ENCODE measurements around the gene TEX50.
"Not testable (repeated sequence)": the region's sequence is repeated elsewhere in the genome, so short reads cannot be mapped to it uniquely, and the experiment has no call there.

The TEX50 gene

GRCh38 chr1:173635116-173635515, at the start of gene TEX50:
TEX50 (plus strand) TSS chr1:173635338; CDS start chr1:173635522, 184 bp downstream.
- ATAC-seq (replicated peaks): no peak
- Mint-ChIP-seq H3K27me3 (peaks cover 12 to 18% of the 10 kb centered on the region in 2 donors), H3K36me3 (no peaks in the 10 kb centered on the region), H3K9me3 (peaks cover 9 to 10% of the 10 kb centered on the region in 2 donors), H3K27ac (no peak within 1 kb of the TSS), H3K4me3 (no peak within 1 kb of the TSS), H3K4me1 (no peaks in the 10 kb centered on the region)
- DNase-seq: no peak

GRCh38 chr1:173590557-173590956, 44.6 kb upstream of the TEX50 start:
- no peaks in the 10 kb centered on the region for H3K4me1 Mint-ChIP-seq
- DNase-seq (no peak), ATAC-seq (replicated peaks) (no peak)
- H3K27ac Mint-ChIP-seq: no peak overlapping the region
- no peak overlapping the region for H3K4me3 Mint-ChIP-seq
- H3K9me3 Mint-ChIP-seq: no peaks in the 10 kb centered on the region
- H3K27me3 Mint-ChIP-seq: peaks cover 6% of the 10 kb centered on the region in 2 donors
- H3K36me3 Mint-ChIP-seq: no peaks in the 10 kb centered on the region

DNA sequence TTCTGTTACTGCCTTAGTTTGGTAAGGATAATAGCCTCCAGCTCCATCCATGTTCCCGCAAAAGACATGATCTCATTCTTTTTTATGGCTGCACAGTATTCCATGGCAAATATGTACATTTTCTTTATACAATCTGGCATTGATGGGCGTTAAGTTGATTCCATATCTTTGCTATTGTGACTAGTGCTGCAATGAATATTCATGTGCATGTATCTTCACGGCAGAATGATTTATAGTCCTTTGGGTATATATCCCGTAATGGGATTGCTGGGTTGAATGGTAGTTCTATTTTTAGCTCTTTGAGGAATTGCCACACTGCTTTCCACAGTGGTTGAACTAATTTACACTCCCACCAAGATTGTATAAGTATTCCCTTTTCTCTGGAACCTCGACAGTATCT, 44.0 kb upstream of the TEX50 start:
- H3K4me1 Mint-ChIP-seq; ATAC-seq (replicated peaks); H3K36me3 Mint-ChIP-seq; H3K4me3 Mint-ChIP-seq; H3K27me3 Mint-ChIP-seq; H3K9me3 Mint-ChIP-seq; H3K27ac Mint-ChIP-seq; DNase-seq: not testable (repeated sequence)

GRCh38 chr1:173596097-173596825, 38.9 kb upstream of the TEX50 start:
- Mint-ChIP-seq H3K4me3 (no peak overlapping the region), H3K4me1 (peaks cover 2 to 4% of the 10 kb centered on the region in 2 donors), H3K36me3 (no peaks in the 10 kb centered on the region), H3K9me3 (peaks cover 0 to 1% of the 10 kb centered on the region in 2 donors), H3K27me3 (peaks cover 6 to 11% of the 10 kb centered on the region in 2 donors), H3K27ac (no peak overlapping the region)
- DNase-seq (no peak), ATAC-seq (replicated peaks) (no peak)

GRCh38 chr1:173601588-173601987, 33.5 kb upstream of the TEX50 start:
- DNase-seq (no peak), ATAC-seq (replicated peaks) (peak; percentile 56 to 65)
- H3K9me3 Mint-ChIP-seq: no peaks in the 10 kb centered on the region
- no peak overlapping the region for H3K27ac Mint-ChIP-seq
- peaks cover 0 to 3% of the 10 kb centered on the region in 2 donors for H3K27me3 Mint-ChIP-seq
- H3K36me3 Mint-ChIP-seq: no peaks in the 10 kb centered on the region
- H3K4me1 Mint-ChIP-seq: peaks cover 9 to 15% of the 10 kb centered on the region in 2 donors
- no peak overlapping the region for H3K4me3 Mint-ChIP-seq

GRCh38 chr1:173603056-173603591, 32.0 kb upstream of the TEX50 start, which contains the start of gene SLC9C2:
SLC9C2 (minus strand) TSS chr1:173603072; CDS start chr1:173601776, 1,296 bp downstream.
- no peak for DNase-seq
- no peak for ATAC-seq (replicated peaks)
- no peaks in the 10 kb centered on the region for H3K9me3 Mint-ChIP-seq

GRCh38 chr1:173608503-173609216, 26.5 kb upstream of the TEX50 start:
- DNase-seq (no peak), ATAC-seq (replicated peaks) (no peak)
- H3K4me1 Mint-ChIP-seq: no peaks in the 10 kb centered on the region
- H3K9me3 Mint-ChIP-seq: peaks cover 5 to 6% of the 10 kb centered on the region in 2 donors
- no peak overlapping the region for H3K4me3 Mint-ChIP-seq
- H3K36me3 Mint-ChIP-seq: peaks cover 4% of the 10 kb centered on the region in 2 donors
- H3K27me3 Mint-ChIP-seq: peaks cover 3 to 7% of the 10 kb centered on the region in 2 donors
- H3K27ac Mint-ChIP-seq: no peak overlapping the region

More at GRCh38 chr1:173603056-173603591, 32.0 kb upstream of the TEX50 start, which contains the start of gene SLC9C2:
- no peaks in the 10 kb centered on the region for H3K36me3 Mint-ChIP-seq
- no peak within 1 kb of the TSS for H3K4me3 Mint-ChIP-seq
- peaks cover 3 to 7% of the 10 kb centered on the region in 2 donors for H3K27me3 Mint-ChIP-seq
- H3K4me1 Mint-ChIP-seq: peaks cover 9 to 15% of the 10 kb centered on the region in 2 donors
- H3K27ac Mint-ChIP-seq: no peak within 1 kb of the TSS

DNA sequence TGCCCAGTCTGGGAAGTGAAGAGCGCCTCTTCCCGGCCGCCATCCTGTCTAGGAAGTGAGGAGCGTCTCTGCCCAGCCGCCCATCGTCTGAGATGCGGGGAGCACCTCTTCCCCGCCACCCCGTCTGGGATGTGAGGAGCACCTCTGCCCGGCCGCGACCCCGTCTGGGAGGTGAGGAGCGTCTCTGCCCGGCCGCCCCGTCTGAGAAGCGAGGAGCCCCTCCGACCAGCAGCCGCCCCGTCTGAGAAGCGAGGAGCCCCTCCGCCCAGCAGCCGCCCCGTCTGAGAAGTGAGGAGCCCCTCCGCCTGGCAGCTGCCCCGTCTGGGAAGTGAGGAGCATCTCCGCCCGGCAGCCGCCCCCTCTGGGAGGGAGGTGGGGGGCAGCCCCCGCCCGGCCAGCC, 22.1 kb upstream of the TEX50 start:
- ATAC-seq (replicated peaks); H3K27me3 Mint-ChIP-seq; H3K4me1 Mint-ChIP-seq; H3K4me3 Mint-ChIP-seq; DNase-seq; H3K36me3 Mint-ChIP-seq; H3K27ac Mint-ChIP-seq: not testable (repeated sequence)
- H3K9me3 Mint-ChIP-seq: peaks cover 12 to 14% of the 10 kb centered on the region in 2 donors

- H3K4me3 Mint-ChIP-seq: no peak overlapping the region
- peaks cover 7 to 22% of the 10 kb centered on the region in 2 donors for H3K36me3 Mint-ChIP-seq
- peaks cover 34 to 44% of the 10 kb centered on the region in 2 donors for H3K9me3 Mint-ChIP-seq
- H3K27me3 Mint-ChIP-seq: peaks cover 25 to 35% of the 10 kb centered on the region in 2 donors
- DNase-seq (no peak), ATAC-seq (replicated peaks) (no peak)
- H3K4me1 Mint-ChIP-seq: no peaks in the 10 kb centered on the region
- no peak overlapping the region for H3K27ac Mint-ChIP-seq
These were observed 18.3 kb upstream of the TEX50 start for GRCh38 chr1:173616859-173617258.

GRCh38 chr1:173627269-173627668, 7.9 kb upstream of the TEX50 start:
- H3K4me1 Mint-ChIP-seq: no peaks in the 10 kb centered on the region
- no peak overlapping the region for H3K27ac Mint-ChIP-seq

DNA sequence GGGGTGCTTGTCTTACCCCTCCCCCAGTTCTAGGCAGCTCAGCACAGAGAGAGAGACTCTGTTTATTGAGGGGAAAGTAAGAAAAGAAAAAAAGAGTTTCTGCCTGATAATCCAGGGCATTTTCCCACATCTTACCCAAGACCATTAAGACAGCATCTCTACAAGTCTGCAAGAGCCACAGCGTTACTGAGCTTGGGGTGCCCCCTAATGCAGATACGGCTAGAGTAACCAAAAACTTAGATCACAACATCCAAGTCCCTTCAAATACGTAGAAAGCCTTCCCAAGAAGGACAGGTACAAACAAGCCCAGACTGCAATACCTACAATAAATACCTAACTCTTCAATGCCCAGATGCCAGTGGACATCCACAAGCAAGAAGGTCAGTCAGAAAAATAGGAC, 6.2 kb upstream of the TEX50 start:
- H3K36me3 Mint-ChIP-seq: no peaks in the 10 kb centered on the region
- no peak overlapping the region for H3K27ac Mint-ChIP-seq
- peaks cover 0 to 2% of the 10 kb centered on the region in 2 donors for H3K9me3 Mint-ChIP-seq
- DNase-seq: no peak
- H3K4me1 Mint-ChIP-seq: no peaks in the 10 kb centered on the region
- peaks cover 25 to 27% of the 10 kb centered on the region in 2 donors for H3K27me3 Mint-ChIP-seq
- no peak overlapping the region for H3K4me3 Mint-ChIP-seq
- no peak for ATAC-seq (replicated peaks)

More at GRCh38 chr1:173627269-173627668, 7.9 kb upstream of the TEX50 start:
- H3K36me3 Mint-ChIP-seq: peaks cover 2 to 6% of the 10 kb centered on the region in 2 donors
- DNase-seq (no peak), ATAC-seq (replicated peaks) (no peak)
- H3K27me3 Mint-ChIP-seq: peaks cover 22 to 29% of the 10 kb centered on the region in 2 donors
- peaks cover 5 to 10% of the 10 kb centered on the region in 2 donors for H3K9me3 Mint-ChIP-seq
- no peak overlapping the region for H3K4me3 Mint-ChIP-seq

GRCh38 chr1:173637236-173638042, 2.3 kb downstream of the TEX50 start:
- not testable (repeated sequence) for DNase-seq; H3K4me1 Mint-ChIP-seq; H3K27ac Mint-ChIP-seq; H3K36me3 Mint-ChIP-seq; H3K4me3 Mint-ChIP-seq; ATAC-seq (replicated peaks)
- Mint-ChIP-seq H3K27me3 (peaks cover 3 to 15% of the 10 kb centered on the region in 2 donors), H3K9me3 (peaks cover 9 to 10% of the 10 kb centered on the region in 2 donors)

DNA sequence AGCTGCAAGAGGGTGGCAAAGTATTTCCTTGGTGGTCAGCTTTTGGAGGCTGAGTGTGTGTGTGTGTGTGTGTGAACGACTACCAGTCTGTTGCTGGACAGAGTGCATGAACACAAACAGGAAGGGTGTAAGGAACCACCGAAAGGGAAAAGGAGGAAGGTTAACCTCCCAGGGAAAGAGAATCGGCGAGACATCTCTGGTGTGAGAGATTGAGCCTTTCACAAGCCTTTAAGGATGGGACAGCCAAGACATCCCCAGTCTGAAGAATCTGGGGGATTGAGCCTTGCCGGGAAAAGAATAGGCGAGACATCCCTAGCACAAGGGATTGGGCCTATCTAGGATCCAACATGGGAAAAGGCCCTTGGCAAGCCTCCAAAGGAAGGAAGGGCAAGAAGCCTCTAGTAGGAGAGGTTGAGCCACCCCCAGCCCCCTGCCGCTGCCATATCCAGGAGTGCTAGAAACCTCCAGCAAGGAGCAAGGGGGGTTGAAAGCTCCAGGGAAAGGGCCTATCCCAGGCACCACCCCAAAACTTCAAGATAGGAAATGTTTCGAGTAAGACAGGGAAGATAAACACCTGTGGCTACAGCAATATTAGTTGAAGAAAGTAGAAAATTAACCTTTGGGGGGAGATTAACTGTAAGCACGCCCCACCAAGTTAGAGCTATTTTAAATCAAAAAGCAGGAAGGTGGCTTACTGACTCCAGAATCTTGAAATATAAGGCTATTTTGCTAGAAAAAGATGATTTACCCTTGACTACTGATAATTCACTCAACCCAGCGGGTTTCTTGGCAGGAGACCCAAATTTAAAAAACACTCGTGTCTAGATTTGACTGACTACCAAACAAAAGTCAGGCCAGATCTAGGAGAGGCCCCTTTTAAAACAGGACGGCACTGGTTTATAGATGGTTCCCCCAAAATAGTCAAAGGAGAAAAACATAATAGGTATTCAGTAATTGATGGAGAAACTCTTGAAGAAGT, 3.2 kb downstream of the TEX50 start:
- Mint-ChIP-seq H3K27me3 (peaks cover 0 to 13% of the 10 kb centered on the region in 2 donors), H3K9me3 (peaks cover 9 to 12% of the 10 kb centered on the region in 2 donors), H3K4me1 (no peaks in the 10 kb centered on the region), H3K36me3 (no peaks in the 10 kb centered on the region), H3K4me3 (no peak overlapping the region), H3K27ac (no peak overlapping the region)
- ATAC-seq (replicated peaks): no peak
- DNase-seq: no peak

All from stimulated activated naive B cell treated with anti-CD40 and anti-IgM and Interleukin-4, amounts not matched to agents 10 μg/mL and 1 μg/mL and 100 μg/mL, for 72 hours (primary cell).